H1 (cell line): ENCODE results near the gene LDLRAD3. TPM values are rescaled to one million over a fixed set of nuclear protein-coding genes. Genes with fewer than 3 reads are reported as not detected.

ENCODE experiments used
- CTCF ChIA-PET: fragments of 300-600 bp; sonication (Branson Sonifier 250); formaldehyde crosslinking; loops from one replicate; lab custom pipeline; 2021; ENCODE audit not compliant: partially characterized antibody; lab: Charles Lee
- POLR2A ChIA-PET: fragments of 300-600 bp; sonication (Branson Sonifier 250); formaldehyde crosslinking; loops from one replicate; lab custom pipeline; 2021; ENCODE audit warnings: inconsistent platforms; ENCODE audit not compliant: partially characterized antibody; lab: Charles Lee
- DNase-seq, 2 experiments: peaks; one replicate each; pipeline versions ENCODE4 v3.0.0 to v3.0.0-alpha.2; 2010 to 2022; ENCODE audit warnings: low spot score in 2 of 2, low read depth in 1 of 2, mixed read lengths in 1 of 2
- FAIRE-seq: peaks from 2 replicates; lab custom pipeline; 2011; peaks lifted over from hg19 to GRCh38; lab: Jason Lieb, UNC
- H2AFZ ChIP-seq: 2 replicates; pipeline ENCODE4 v1.8.1; 2012; ENCODE audit warnings: low read length, inconsistent platforms
- H2AK5ac ChIP-seq: 2 replicates; pipeline ENCODE4 v1.6.1; 2013; ENCODE audit warnings: low read depth, low read length
- H2BK120ac ChIP-seq: replicated peaks from 2 replicates; pipeline ENCODE3; 2013; ENCODE audit warnings: low read depth, low read length, inconsistent platforms
- H2BK12ac ChIP-seq: 2 replicates; pipeline ENCODE4 v1.6.1; 2013; ENCODE audit warnings: low read depth, low read length
- H2BK15ac ChIP-seq: 2 replicates; pipeline ENCODE4 v1.6.1; 2013; ENCODE audit warnings: low read length
- H2BK20ac ChIP-seq: 2 replicates; pipeline ENCODE4 v1.6.1; 2013; ENCODE audit warnings: low read length
- H2BK5ac ChIP-seq: 2 replicates; pipeline ENCODE4 v1.6.1; 2013; ENCODE audit warnings: low read depth, low read length
- H3K14ac ChIP-seq: 2 replicates; pipeline ENCODE4 v1.6.1; 2013; ENCODE audit warnings: inconsistent platforms; ENCODE audit not compliant: insufficient read length
- H3K18ac ChIP-seq: 2 replicates; pipeline ENCODE4 v1.6.1; 2013; ENCODE audit warnings: low read length; ENCODE audit errors: extremely low read depth
- H3K23ac ChIP-seq: 2 replicates; pipeline ENCODE4 v1.6.1; 2013; ENCODE audit warnings: inconsistent platforms; ENCODE audit not compliant: insufficient read length
- H3K23me2 ChIP-seq: 2 replicates; pipeline ENCODE4 v1.6.1; 2013; ENCODE audit warnings: low read depth, low read length
- H3K27ac ChIP-seq: 2 replicates; pipeline ENCODE4 v1.6.1; 2011; ENCODE audit warnings: low read depth, low read length, inconsistent platforms
- H3K27me3 ChIP-seq, 4 experiments: replicated peaks in 1 of 4; 1 replicate in 1 of 4; 2 replicates in 3 of 4; pipeline versions ENCODE4 v1.6.1 to v1.8.1; 2011 to 2013; ENCODE audit warnings: low read length in 3 of 4, mild to moderate bottlenecking in 3 of 4, inconsistent platforms in 2 of 4, mixed read lengths in 2 of 4, moderate library complexity in 1 of 4; ENCODE audit not compliant: control insufficient read depth in 3 of 4, insufficient read depth in 3 of 4; ENCODE audit errors: extremely low read depth in 1 of 4
- H3K36me3 ChIP-seq, 4 experiments: 2 replicates each; pipeline versions ENCODE4 v1.6.1 to v1.8.1; 2011 to 2013; ENCODE audit warnings: mild to moderate bottlenecking in 4 of 4, low read length in 3 of 4, moderate library complexity in 2 of 4, control low read depth in 1 of 4, inconsistent platforms in 1 of 4; ENCODE audit not compliant: insufficient read depth in 4 of 4, control insufficient read depth in 2 of 4
- H3K4ac ChIP-seq: replicated peaks from 2 replicates; pipeline ENCODE3; 2013; ENCODE audit warnings: low read length, low read depth, mixed read lengths, inconsistent platforms; ENCODE audit not compliant: insufficient read length
- H3K4me1 ChIP-seq, 4 experiments: replicated peaks in 1 of 4; 1 replicate in 1 of 4; 2 replicates in 3 of 4; pipeline versions ENCODE4 v1.6.1 to v1.8.1; 2011 to 2013; ENCODE audit warnings: low read length in 3 of 4, inconsistent platforms in 2 of 4, mixed read lengths in 1 of 4; ENCODE audit not compliant: insufficient read depth in 4 of 4, control insufficient read depth in 3 of 4
- H3K4me2 ChIP-seq, 2 experiments: 2 replicates each; pipeline versions ENCODE4 v1.6.1 to v1.8.1; 2011 to 2013; ENCODE audit warnings: low read depth in 2 of 2, low read length in 2 of 2, control low read depth in 1 of 2, inconsistent platforms in 1 of 2, mild to moderate bottlenecking in 1 of 2; ENCODE audit not compliant: insufficient read depth in 1 of 2
- H3K4me3 ChIP-seq, 4 experiments: fragments of 200-600, 300-600 bp in 1 of 4; sonication (generic), shearing (Covaris generic), sonication (Bioruptor Twin) in 1 of 4; 2 replicates each; pipeline versions ENCODE4 v1.5.1 to v1.8.1; 2011 to 2016; ENCODE audit warnings: low read length in 4 of 4, low read depth in 3 of 4, control low read depth in 2 of 4, inconsistent platforms in 2 of 4, mild to moderate bottlenecking in 2 of 4, mixed read lengths in 1 of 4, moderate library complexity in 1 of 4; ENCODE audit not compliant: insufficient read depth in 2 of 4; ENCODE audit errors: extremely low read depth in 1 of 4
- H3K56ac ChIP-seq: replicated peaks from 2 replicates; pipeline ENCODE3; 2013; ENCODE audit warnings: low read depth, mild to moderate bottlenecking, mixed read lengths, low read length, inconsistent platforms; ENCODE audit not compliant: insufficient read length
- H3K79me1 ChIP-seq: 2 replicates; pipeline ENCODE4 v1.6.1; 2013; ENCODE audit warnings: low read depth, low read length, control low read depth
- H3K79me2 ChIP-seq, 2 experiments: 2 replicates each; pipeline versions ENCODE4 v1.6.1 to v1.8.1; 2012 to 2013; ENCODE audit warnings: low read length in 2 of 2, mild to moderate bottlenecking in 2 of 2, inconsistent platforms in 1 of 2; ENCODE audit not compliant: insufficient read depth in 2 of 2, control insufficient read depth in 1 of 2
- H3K9ac ChIP-seq, 4 experiments: replicated peaks in 1 of 4; 1 replicate in 1 of 4; 2 replicates in 3 of 4; pipeline versions ENCODE4 v1.6.1 to v1.8.1; 2011 to 2013; ENCODE audit warnings: low read depth in 3 of 4, low read length in 3 of 4, control low read depth in 2 of 4, mild to moderate bottlenecking in 2 of 4, moderate library complexity in 2 of 4, inconsistent platforms in 1 of 4; ENCODE audit errors: extremely low read depth in 1 of 4
- H3K9me3 ChIP-seq, 2 experiments: 2 replicates each; pipeline versions ENCODE4 v1.6.1 to v1.8.1; 2012 to 2013; ENCODE audit warnings: mild to moderate bottlenecking in 2 of 2, moderate library complexity in 2 of 2, control low read depth in 1 of 2, inconsistent platforms in 1 of 2, low read depth in 1 of 2, low read length in 1 of 2, mixed read lengths in 1 of 2; ENCODE audit not compliant: insufficient read depth in 2 of 2
- H4K20me1 ChIP-seq, 2 experiments: replicated peaks in 1 of 2; 2 replicates each; pipeline versions ENCODE3 to v1.8.1; 2011 to 2013; ENCODE audit warnings: inconsistent platforms in 2 of 2, low read length in 2 of 2, mild to moderate bottlenecking in 1 of 2; ENCODE audit not compliant: insufficient read depth in 2 of 2, control insufficient read depth in 1 of 2
- H4K5ac ChIP-seq: 2 replicates; pipeline ENCODE4 v1.6.1; 2013; ENCODE audit warnings: low read length, low read depth, mixed read lengths, inconsistent platforms; ENCODE audit not compliant: insufficient read length
- H4K8ac ChIP-seq: 2 replicates; pipeline ENCODE4 v1.8.0; 2013; ENCODE audit warnings: mild to moderate bottlenecking, moderate library complexity, low read length, inconsistent platforms; ENCODE audit not compliant: insufficient read depth; ENCODE audit errors: extremely low read depth
- H4K91ac ChIP-seq: replicated peaks from 2 replicates; pipeline ENCODE3; 2013; ENCODE audit warnings: low read length, mixed read lengths, inconsistent platforms; ENCODE audit not compliant: insufficient read length
- ASH2L ChIP-seq: fragments of 200-600, 300-600 bp; sonication (generic); IDR thresholded peaks from one replicate; pipeline ENCODE4 v1.7.1; 2017; ENCODE audit warnings: low read length
- EGR1 ChIP-seq: IDR thresholded peaks from 2 replicates; pipeline ENCODE4 v1.6.1; 2011; ENCODE audit warnings: low read depth, low read length, borderline replicate concordance
- EP300 ChIP-seq, 2 experiments: IDR thresholded peaks; 1 replicate in 1 of 2; 2 replicates in 1 of 2; pipeline ENCODE4 v1.6.1; 2011 to 2012; ENCODE audit warnings: low read depth in 2 of 2, low read length in 2 of 2, mild to moderate bottlenecking in 2 of 2, borderline replicate concordance in 1 of 2, inconsistent platforms in 1 of 2, moderate library complexity in 1 of 2
- EZH2 ChIP-seq: fragments of 200-600 bp; sonication (generic); IDR thresholded peaks from 2 replicates; pipeline ENCODE4 v1.7.1; 2012; ENCODE audit warnings: low read depth, mild to moderate bottlenecking, moderate library complexity, low read length, inconsistent platforms; ENCODE audit not compliant: severe bottlenecking
- KDM1A ChIP-seq: fragments of 200-600, 300-600 bp; sonication (generic); IDR thresholded peaks from 2 replicates; pipeline ENCODE4 v1.7.1; 2016; ENCODE audit warnings: mild to moderate bottlenecking, low read length, borderline replicate concordance
- PHF8 ChIP-seq: fragments of 200-600 bp; sonication (generic); conservative IDR thresholded peaks from 2 replicates; pipeline ENCODE4 v1.7.1; 2012; ENCODE audit warnings: low read depth, mild to moderate bottlenecking, inconsistent platforms, low read length, moderate library complexity
- RFX5 ChIP-seq: IDR thresholded peaks from 2 replicates; pipeline ENCODE4 v1.6.1; 2011; ENCODE audit warnings: low read depth, low read length, improper control_type of control experiment, borderline replicate concordance
- SP1 ChIP-seq: IDR thresholded peaks from 2 replicates; pipeline ENCODE4 v1.6.1; 2011; ENCODE audit warnings: low read depth, low read length
- SUZ12 ChIP-seq: fragments of 200-600 bp; sonication (generic); IDR thresholded peaks from 2 replicates; pipeline ENCODE4 v1.6.1; 2012; ENCODE audit warnings: mild to moderate bottlenecking, inconsistent platforms, low read length, moderate library complexity, mixed read lengths
- TBP ChIP-seq: IDR thresholded peaks from 2 replicates; pipeline ENCODE4 v1.6.1; 2011; ENCODE audit warnings: low read depth, low read length, improper control_type of control experiment
- TEAD4 ChIP-seq: IDR thresholded peaks from 2 replicates; pipeline ENCODE4 v1.6.1; 2012; ENCODE audit warnings: low read depth, low read length, inconsistent platforms, mixed read lengths
- WGBS, 2 experiments: shearing (Covaris generic) in 1 of 2; methylation state at CpG; one replicate each; pipeline versions ENCODE4 v1.1.6 to v1.1.7; 2013 to 2015; ENCODE audit warnings: low lambda C conversion rate in 2 of 2, mixed read lengths in 2 of 2, inconsistent platforms in 1 of 2, low coverage in 1 of 2, missing lambda C conversion rate in 1 of 2; ENCODE audit not compliant: insufficient replicate concordance in 2 of 2, insufficient coverage in 1 of 2, insufficient read length in 1 of 2; ENCODE audit errors: extremely low coverage in 1 of 2, missing lambda C conversion rate in 1 of 2; 5-methylcytosine and 5-hydroxymethylcytosine counted together
- polyA plus RNA-seq, 7 experiments: library from polyadenylated mRNA; depleted of rRNA in 3 of 7; stranded (reverse) in 5 of 7; unstranded in 2 of 7; fragments of >200 nt in 5 of 7; fragments of 200-250 nt in 2 of 7; gene quantifications; 1 replicate in 5 of 7; 2 replicates in 1 of 7; 4 replicates in 1 of 7; pipeline versions ENCODE4 v1.2.1 to v1.2.3, GENCODE V29; 2011 to 2013; ENCODE audit warnings: missing spikeins in 2 of 7, mixed read lengths in 2 of 7
- total RNA-seq: library from RNA; stranded (reverse); fragmentation: NEBNext Ultra II Directional; extraction: Animal tissue kit (Norgen Biotek cat#: 25700); gene quantifications from 2 replicates; pipeline ENCODE4 v1.2.1, GENCODE V29; 2021

LDLRAD3 gene
- total and polyA plus RNA-seq, 2 of the 8 experiments (the other 6 are each of a cell fraction or from before 2014, with no cell fraction given): 18.6 to 22.8 TPM

- no peak overlapping the region for H2AK5ac ChIP-seq
- H3K23me2 ChIP-seq: no peaks in the 10 kb centered on the region
- no peak overlapping the region for H3K9ac ChIP-seq
- H3K36me3 ChIP-seq: peaks cover 0 to under 1% (median 0%) of the 10 kb centered on the region in 4 experiments; a peak in 1 of 8 replicates
- no peak overlapping the region for H2AFZ ChIP-seq
- H2BK120ac ChIP-seq: no peak overlapping the region
- WGBS, 2 experiments: 78% methylated on average over 10 of the region's 10 CpGs; no CpG with 5 or more reads in 1 of the 2 experiments
- H3K4me2 ChIP-seq: no peak overlapping the region
- POLR2A ChIA-PET: no interaction called here
- 0 out of 2 replicates have a peak overlapping the region, but pooled peaks have one; percentile 18 for H2BK15ac ChIP-seq
- H4K5ac ChIP-seq: no peak overlapping the region
- H3K23ac ChIP-seq: no peak overlapping the region
- no peak overlapping the region for H2BK12ac ChIP-seq
- H2BK5ac ChIP-seq: 0 out of 2 replicates have a peak overlapping the region, but pooled peaks have one; percentile 41
- H3K14ac ChIP-seq: no peak overlapping the region
- peaks cover 5% of the 10 kb centered on the region; the same call in 1 of the 2 replicates for H3K79me1 ChIP-seq
- no peak overlapping the region for H4K91ac ChIP-seq
- no peaks in the 10 kb centered on the region for H3K27me3 ChIP-seq
- no peak overlapping the region for H2BK20ac ChIP-seq
- H4K8ac ChIP-seq: no peak overlapping the region; the same call in 1 of the 2 replicates
- no peak overlapping the region for H3K56ac ChIP-seq
- CTCF ChIA-PET: interaction anchor here (0.9 to 4.0 kb wide), 4 partner anchors 9 to 147 kb away, joined by 3 to 13 read pairs (median 7); no protein-coding TSS in a partner anchor
- peaks cover 0 to 4% (median under 1%) of the 10 kb centered on the region in 4 experiments; a peak in 1 of 7 replicates for H3K4me1 ChIP-seq
- H3K79me2 ChIP-seq: peaks cover 9 to 76% of the 10 kb centered on the region in 2 experiments
- H3K18ac ChIP-seq: no peak overlapping the region
- DNase-seq (no peak), FAIRE-seq (no peak)
- no peaks in the 10 kb centered on the region for H4K20me1 ChIP-seq
- peaks cover 2 to 4% of the 10 kb centered on the region in 2 experiments; a peak in 3 of 4 replicates for H3K9me3 ChIP-seq
- H3K4me3 ChIP-seq: no peak overlapping the region
- H3K4ac ChIP-seq: no peak overlapping the region
- H3K27ac ChIP-seq: no peak overlapping the region
- TF ChIP-seq PHF8: no peak
- TF ChIP-seq KDM1A: no peak
- TF ChIP-seq TEAD4: no peak
- TF ChIP-seq EP300 (IDR thresholded peaks at IDR 0.05; ENCODE audit: borderline replicate concordance in 1 of 2, low read depth in 2 of 2, low read length in 2 of 2): no peak
- TF ChIP-seq EGR1: no peak
- no peak for TF ChIP-seq SP1
- TF ChIP-seq RFX5: no peak
- no peak for TF ChIP-seq EZH2
- TF ChIP-seq TBP: no peak
- TF ChIP-seq ASH2L: no peak
- no peak for TF ChIP-seq SUZ12
These were observed 25.5 kb downstream of the LDLRAD3 start for GRCh38 chr11:35969089-35970042.
